ENCODE data around the gene MAST4. TPM values are rescaled to one million over a fixed set of nuclear protein-coding genes. Genes with fewer than 3 reads are reported as not detected.

MAST4 gene
- total RNA-seq, 1 donor from 2014 or later, result 22.3 TPM

GRCh38 chr5:67000794-67001475, 404.7 kb downstream of the MAST4 start:
- H3K36me3 ChIP-seq (ENCODE audit: insufficient read depth, low read length), result no peaks in the 10 kb centered on the region
- H3K9ac ChIP-seq (ENCODE audit: low read length), result no peak overlapping the region
- H4K20me1 ChIP-seq (ENCODE audit: insufficient read depth, low read length), result no peaks in the 10 kb centered on the region
- Mint-ChIP-seq H3K4me3 (ENCODE audit: unreplicated experiment) (no peak overlapping the region), H3K27ac (ENCODE audit: unreplicated experiment) (no peak overlapping the region), H3K9me3 (ENCODE audit: unreplicated experiment) (no peaks in the 10 kb centered on the region), H3K36me3 (ENCODE audit: low read depth, unreplicated experiment) (no peaks in the 10 kb centered on the region), H3K4me1 (ENCODE audit: low read depth, unreplicated experiment) (peaks cover 16% of the 10 kb centered on the region), H3K27me3 (ENCODE audit: low read depth, unreplicated experiment) (no peaks in the 10 kb centered on the region)
- FAIRE-seq (no peak), DNase-seq (ENCODE audit: low read depth) (no peak)
- peaks cover 11% of the 10 kb centered on the region for H3K79me2 ChIP-seq (ENCODE audit: insufficient read depth, low read length)
- no peaks in the 10 kb centered on the region for H3K27me3 ChIP-seq (ENCODE audit: insufficient read depth, low read length)
- TF ChIP-seq EZH2 (IDR thresholded peaks at IDR 0.05; ENCODE audit: insufficient read depth, low read length) (no peak), CTCF (IDR thresholded peaks at IDR 0.05; ENCODE audit: insufficient read depth, low read depth, low read length) (no peak)
- peaks cover 5% of the 10 kb centered on the region for H3K4me1 ChIP-seq (ENCODE audit: insufficient read depth, low read length)
- no peak overlapping the region for H3K4me2 ChIP-seq (ENCODE audit: low read length)
- H3K4me3 ChIP-seq (ENCODE audit: insufficient read depth, low read depth, low read length), result no peak overlapping the region
- H3K9me3 ChIP-seq (ENCODE audit: insufficient read depth, low read depth, low read length), result no peaks in the 10 kb centered on the region
- H2AFZ ChIP-seq (ENCODE audit: low read depth, low read length), result no peak overlapping the region
- no peak overlapping the region for H3K27ac ChIP-seq (ENCODE audit: low read depth, low read length)

- Histone ChIP-seq H4K20me1 (ENCODE audit: insufficient read depth, low read length) (no peaks in the 10 kb centered on the region), H3K9me3 (ENCODE audit: insufficient read depth, low read depth, low read length) (no peaks in the 10 kb centered on the region), H3K4me3 (ENCODE audit: insufficient read depth, low read depth, low read length) (no peak overlapping the region), H3K9ac (ENCODE audit: low read length) (peak overlapping the region; percentile 89), H3K27ac (ENCODE audit: low read depth, low read length) (peak overlapping the region; percentile 35), H3K36me3 (ENCODE audit: insufficient read depth, low read length) (no peaks in the 10 kb centered on the region), H2AFZ (ENCODE audit: low read depth, low read length) (no peak overlapping the region), H3K27me3 (ENCODE audit: insufficient read depth, low read length) (no peaks in the 10 kb centered on the region), H3K79me2 (ENCODE audit: insufficient read depth, low read length) (peaks cover 32% of the 10 kb centered on the region), H3K4me1 (ENCODE audit: insufficient read depth, low read length) (peaks cover 18% of the 10 kb centered on the region), H3K4me2 (ENCODE audit: low read length) (peak overlapping the region; percentile 87)
- H3K27ac Mint-ChIP-seq (ENCODE audit: unreplicated experiment), result no peak overlapping the region
- peaks cover 26% of the 10 kb centered on the region for H3K4me1 Mint-ChIP-seq (ENCODE audit: low read depth, unreplicated experiment)
- no peaks in the 10 kb centered on the region for H3K27me3 Mint-ChIP-seq (ENCODE audit: low read depth, unreplicated experiment)
- H3K36me3 Mint-ChIP-seq (ENCODE audit: low read depth, unreplicated experiment), result no peaks in the 10 kb centered on the region
- TF ChIP-seq EZH2 (IDR thresholded peaks at IDR 0.05; ENCODE audit: insufficient read depth, low read length) (no peak), CTCF (IDR thresholded peaks at IDR 0.05; ENCODE audit: insufficient read depth, low read depth, low read length) (no peak)
- peak; percentile 34 for DNase-seq (ENCODE audit: low read depth)
- no peak overlapping the region for H3K4me3 Mint-ChIP-seq (ENCODE audit: unreplicated experiment)
- H3K9me3 Mint-ChIP-seq (ENCODE audit: unreplicated experiment), result no peaks in the 10 kb centered on the region
- no peak for FAIRE-seq
Observed at GRCh38 chr5:67002832-67003684, 406.9 kb downstream of the MAST4 start.

- H3K4me1 Mint-ChIP-seq (ENCODE audit: low read depth, unreplicated experiment), result peaks cover 26% of the 10 kb centered on the region
- peaks cover 18% of the 10 kb centered on the region for H3K4me1 ChIP-seq (ENCODE audit: insufficient read depth, low read length)
- peak overlapping the region; percentile 87 for H3K4me2 ChIP-seq (ENCODE audit: low read length)
- H3K79me2 ChIP-seq (ENCODE audit: insufficient read depth, low read length), result peaks cover 38% of the 10 kb centered on the region
- peak overlapping the region; percentile 89 for H3K9ac ChIP-seq (ENCODE audit: low read length)
- peak overlapping the region; percentile 63 for H3K27ac Mint-ChIP-seq (ENCODE audit: unreplicated experiment)
- H2AFZ ChIP-seq (ENCODE audit: low read depth, low read length), result peak overlapping the region; percentile 51
- no peaks in the 10 kb centered on the region for H3K27me3 ChIP-seq (ENCODE audit: insufficient read depth, low read length)
- no peaks in the 10 kb centered on the region for H3K36me3 Mint-ChIP-seq (ENCODE audit: low read depth, unreplicated experiment)
- H3K4me3 Mint-ChIP-seq (ENCODE audit: unreplicated experiment), result peak overlapping the region; percentile 75
- TF ChIP-seq EZH2 (IDR thresholded peaks at IDR 0.05; ENCODE audit: insufficient read depth, low read length) (no peak), CTCF (IDR thresholded peaks at IDR 0.05; ENCODE audit: insufficient read depth, low read depth, low read length) (no peak)
- no peaks in the 10 kb centered on the region for H3K9me3 Mint-ChIP-seq (ENCODE audit: unreplicated experiment)
- DNase-seq (ENCODE audit: low read depth), result no peak
- H3K4me3 ChIP-seq (ENCODE audit: insufficient read depth, low read depth, low read length), result peak overlapping the region; percentile 81
- H3K36me3 ChIP-seq (ENCODE audit: insufficient read depth, low read length), result no peaks in the 10 kb centered on the region
- peak overlapping the region; percentile 35 for H3K27ac ChIP-seq (ENCODE audit: low read depth, low read length)
- no peaks in the 10 kb centered on the region for H3K27me3 Mint-ChIP-seq (ENCODE audit: low read depth, unreplicated experiment)
- no peaks in the 10 kb centered on the region for H3K9me3 ChIP-seq (ENCODE audit: insufficient read depth, low read depth, low read length)
- FAIRE-seq, result no peak
- H4K20me1 ChIP-seq (ENCODE audit: insufficient read depth, low read length), result no peaks in the 10 kb centered on the region
Observed at GRCh38 chr5:67003685-67003934, 407.4 kb downstream of the MAST4 start.
